ENCODE measurements around the gene GTF2H4.
A peak's percentile ranks its signal among the peaks of the same experiment; 100 is the strongest.

GTF2H4 gene

GRCh38 chr6:30876039-30876730 is 31.8 kb upstream of the GTF2H4 start:
- no peaks in the 10 kb centered on the region for H3K27me3 ChIP-seq (ENCODE audit: low read length)
- H3K9me2 ChIP-seq (replicated peaks; ENCODE audit: insufficient read depth, low read length): no peaks in the 10 kb centered on the region
- H3K9ac ChIP-seq (ENCODE audit: low read length): no peak overlapping the region
- H3K4me2 ChIP-seq (ENCODE audit: low read depth, low read length, poor library complexity, severe bottlenecking): no peak overlapping the region
- TF ChIP-seq EZH2phosphoT487 (conservative IDR thresholded peaks at IDR 0.05; ENCODE audit: low read length) (no peak), CTCF (IDR thresholded peaks at IDR 0.05; ENCODE audit: insufficient read depth, low read length, poor library complexity, severe bottlenecking) (no peak)
- no peaks in the 10 kb centered on the region for H3K36me3 ChIP-seq (ENCODE audit: low read length)
- no peak overlapping the region for H2AFZ ChIP-seq (ENCODE audit: low read depth, low read length, severe bottlenecking)
- no peak overlapping the region for H3K27ac ChIP-seq (ENCODE audit: low read depth, low read length)
- H3F3A ChIP-seq (ENCODE audit: insufficient read depth): no peaks in the 10 kb centered on the region
- peaks cover 8% of the 10 kb centered on the region; the same call in 1 of the 2 replicates for H3K9me3 ChIP-seq (ENCODE audit: insufficient read depth, low read length)
- no peak overlapping the region for H3K4me3 ChIP-seq (ENCODE audit: insufficient read depth, low read length, poor library complexity, severe bottlenecking)
- H4K20me1 ChIP-seq (ENCODE audit: low read depth, low read length): no peaks in the 10 kb centered on the region
- H3K79me2 ChIP-seq (ENCODE audit: insufficient read depth, low read length): no peaks in the 10 kb centered on the region

- no peaks in the 10 kb centered on the region for H3K36me3 ChIP-seq (ENCODE audit: low read length)
- H3K9me3 ChIP-seq (ENCODE audit: insufficient read depth, low read length): no peaks in the 10 kb centered on the region
- H3K27ac ChIP-seq (ENCODE audit: low read depth, low read length): no peak overlapping the region
- H3F3A ChIP-seq (ENCODE audit: insufficient read depth): no peaks in the 10 kb centered on the region
- H3K9me2 ChIP-seq (replicated peaks; ENCODE audit: insufficient read depth, low read length): no peaks in the 10 kb centered on the region
- no peaks in the 10 kb centered on the region for H4K20me1 ChIP-seq (ENCODE audit: low read depth, low read length)
- H3K4me3 ChIP-seq (ENCODE audit: insufficient read depth, low read length, poor library complexity, severe bottlenecking): no peak overlapping the region
- no peaks in the 10 kb centered on the region for H3K79me2 ChIP-seq (ENCODE audit: insufficient read depth, low read length)
- no peak overlapping the region for H3K9ac ChIP-seq (ENCODE audit: low read length)
- H2AFZ ChIP-seq (ENCODE audit: low read depth, low read length, severe bottlenecking): no peak overlapping the region
- H3K27me3 ChIP-seq (ENCODE audit: low read length): no peaks in the 10 kb centered on the region
- H3K4me2 ChIP-seq (ENCODE audit: low read depth, low read length, poor library complexity, severe bottlenecking): no peak overlapping the region
- TF ChIP-seq EZH2phosphoT487 (conservative IDR thresholded peaks at IDR 0.05; ENCODE audit: low read length) (no peak), CTCF (IDR thresholded peaks at IDR 0.05; ENCODE audit: insufficient read depth, low read length, poor library complexity, severe bottlenecking) (peak; percentile 100)
Measured at GRCh38 chr6:30877419-30878262, 30.4 kb upstream of the GTF2H4 start.

DNA sequence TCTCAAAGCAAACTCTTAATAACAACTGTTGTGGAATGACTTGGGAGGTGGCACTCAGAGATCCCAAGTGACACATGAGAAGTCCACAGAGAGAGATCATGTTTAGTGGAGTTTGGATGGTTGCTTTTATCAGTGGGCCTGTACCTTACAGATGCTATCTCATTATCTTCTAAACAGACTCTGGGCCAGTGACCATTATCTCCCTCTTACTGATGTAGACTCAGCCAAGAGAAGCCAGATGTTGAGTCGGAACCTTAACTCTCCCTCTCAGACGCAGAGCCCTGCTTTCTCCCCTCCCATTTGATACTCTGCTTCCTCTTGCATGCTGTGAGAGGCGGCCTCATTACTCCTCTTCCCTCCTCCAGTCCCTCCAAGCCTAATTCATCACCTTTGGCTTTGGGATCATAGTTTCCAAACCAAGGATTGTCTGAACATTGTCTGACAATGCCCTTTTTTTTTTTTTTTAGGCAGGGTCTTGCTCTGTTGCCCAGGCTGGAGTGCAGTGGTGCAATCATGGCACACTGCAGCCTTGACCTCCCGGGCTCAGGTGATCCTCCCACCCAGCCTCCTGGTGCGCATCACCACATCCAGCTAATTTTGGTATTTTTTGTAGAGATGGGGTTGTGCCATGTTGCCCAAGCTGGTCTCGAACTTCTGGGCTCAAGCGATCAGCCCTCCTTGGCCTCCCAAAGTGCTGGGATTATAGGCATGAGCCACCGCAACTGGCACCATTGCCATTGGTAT is 28.2 kb upstream of the GTF2H4 start:
- Histone ChIP-seq H3K9me3 (ENCODE audit: insufficient read depth, low read length) (no peaks in the 10 kb centered on the region), H3K27ac (ENCODE audit: low read depth, low read length) (no peak overlapping the region), H3F3A (ENCODE audit: insufficient read depth) (no peaks in the 10 kb centered on the region), H3K4me3 (ENCODE audit: insufficient read depth, low read length, poor library complexity, severe bottlenecking) (no peak overlapping the region), H3K79me2 (ENCODE audit: insufficient read depth, low read length) (no peaks in the 10 kb centered on the region), H3K36me3 (ENCODE audit: low read length) (no peaks in the 10 kb centered on the region), H3K9me2 (replicated peaks; ENCODE audit: insufficient read depth, low read length) (no peaks in the 10 kb centered on the region), H3K4me2 (ENCODE audit: low read depth, low read length, poor library complexity, severe bottlenecking) (no peak overlapping the region), H4K20me1 (ENCODE audit: low read depth, low read length) (no peaks in the 10 kb centered on the region), H2AFZ (ENCODE audit: low read depth, low read length, severe bottlenecking) (no peak overlapping the region), H3K9ac (ENCODE audit: low read length) (no peak overlapping the region), H3K27me3 (ENCODE audit: low read length) (no peaks in the 10 kb centered on the region)
- TF ChIP-seq CTCF (IDR thresholded peaks at IDR 0.05; ENCODE audit: insufficient read depth, low read length, poor library complexity, severe bottlenecking) (no peak), EZH2phosphoT487 (conservative IDR thresholded peaks at IDR 0.05; ENCODE audit: low read length) (no peak)

Data from SU-DHL-6 (cell line).